HepG2 (cell line): ENCODE data around the gene CAMK1G. TPM values are rescaled to one million over a fixed set of nuclear protein-coding genes. Genes with fewer than 3 reads are reported as not detected.

ENCODE experiments used
- ATAC-seq: fragments of 200-7000 bp; cut with Tn5 transposase; 3 replicates; pipeline ENCODE4 v1.9.1; 2020; ENCODE audit warnings: mild to moderate bottlenecking, moderate library complexity
- BruUV-seq: library from RNA; stranded (reverse); fragments of 400-500 nt; replicated peaks from 2 replicates; lab custom pipeline; 2021; lab: Mats Ljungman, UMichigan
- CTCF ChIA-PET: fragments of 300-600 bp; formaldehyde crosslinking; extraction: SDS; loops from one replicate; lab custom pipeline; 2021; ENCODE audit warnings: low total read pairs, inconsistent platforms, low intra/inter-chr PET ratio; lab: Yijun Ruan, JAX
- POLR2A ChIA-PET: fragments of 350-600 bp; sonication (Branson Sonifier 250); formaldehyde crosslinking; loops from one replicate; lab custom pipeline; 2020; ENCODE audit warnings: antibody characterized with exemption, inconsistent platforms; lab: Yijun Ruan, JAX
- DNase-seq: peaks from one replicate; pipeline ENCODE4 v3.0.0-alpha.2; 2015; ENCODE audit warnings: low spot score
- FAIRE-seq: peaks from 3 replicates; lab custom pipeline; 2011; peaks lifted over from hg19 to GRCh38; lab: Jason Lieb, UNC
- H2AFZ ChIP-seq: one replicate; pipeline ENCODE4 v1.6.1; 2011; ENCODE audit warnings: low read length, inconsistent platforms
- H3K27ac ChIP-seq: fragments of 300-600 bp; 3 replicates; pipeline ENCODE4 v1.8.0; 2011; ENCODE audit warnings: mixed run types, mild to moderate bottlenecking, mixed read lengths, low read length, inconsistent platforms; ENCODE audit not compliant: insufficient read depth; ENCODE audit errors: extremely low read length
- H3K27me3 ChIP-seq, 2 experiments: fragments of 200-600 bp in 1 of 2; 2 replicates in 1 of 2; 3 replicates in 1 of 2; pipeline versions ENCODE4 v1.6.0 to v1.8.0; 2011; ENCODE audit warnings: low read length in 2 of 2, mild to moderate bottlenecking in 2 of 2, moderate library complexity in 2 of 2, inconsistent platforms in 1 of 2; ENCODE audit not compliant: insufficient read depth in 2 of 2, control insufficient read depth in 1 of 2
- H3K36me3 ChIP-seq, 2 experiments: fragments of 200-600 bp in 1 of 2; replicated peaks in 1 of 2; 2 replicates in 1 of 2; 3 replicates in 1 of 2; pipeline versions ENCODE4 v1.5.1 to v1.8.0; 2011; ENCODE audit warnings: low read length in 2 of 2, inconsistent platforms in 1 of 2; ENCODE audit not compliant: insufficient read depth in 2 of 2, control insufficient read depth in 1 of 2
- H3K4me1 ChIP-seq: 2 replicates; pipeline ENCODE4 v1.5.1; 2012; ENCODE audit warnings: low read length, inconsistent platforms; ENCODE audit not compliant: insufficient read depth
- H3K4me2 ChIP-seq: 2 replicates; pipeline ENCODE4 v1.6.0; 2011; ENCODE audit warnings: low read depth, low read length, inconsistent platforms
- H3K4me3 ChIP-seq, 3 experiments: fragments of 200-600 bp in 1 of 3; sonication (generic), shearing (Covaris generic) in 1 of 3; replicated peaks in 1 of 3; 2 replicates each; pipeline ENCODE4 v1.5.1; 2011 to 2016; ENCODE audit warnings: low read length in 3 of 3, inconsistent platforms in 2 of 3, low read depth in 2 of 3, mild to moderate bottlenecking in 2 of 3, control low read depth in 1 of 3, mixed read lengths in 1 of 3; ENCODE audit not compliant: insufficient read depth in 1 of 3
- H3K79me2 ChIP-seq: one replicate; pipeline ENCODE4 v1.6.1; 2011; ENCODE audit warnings: low read length, inconsistent platforms; ENCODE audit not compliant: insufficient read depth
- H3K9ac ChIP-seq: 2 replicates; pipeline ENCODE4 v1.6.0; 2011; ENCODE audit warnings: mild to moderate bottlenecking, low read depth, low read length, inconsistent platforms; ENCODE audit not compliant: insufficient read depth
- H3K9me3 ChIP-seq: 2 replicates; pipeline ENCODE4 v1.5.1; 2012; ENCODE audit warnings: mild to moderate bottlenecking, low read length
- H4K20me1 ChIP-seq: 2 replicates; pipeline ENCODE4 v1.6.0; 2011; ENCODE audit warnings: inconsistent platforms, mild to moderate bottlenecking, low read length, moderate library complexity; ENCODE audit not compliant: insufficient read depth
- DDIT3 ChIP-seq: sonication (generic); formaldehyde crosslinking; IDR thresholded peaks from 2 replicates; pipeline ENCODE4 v1.4.0; 2020; ENCODE audit warnings: mild to moderate bottlenecking, missing genetic modification reagents
- ELK4 ChIP-seq: sonication (generic); formaldehyde crosslinking; IDR thresholded peaks from 2 replicates; pipeline ENCODE4 v1.9.0; 2021; ENCODE audit warnings: missing genetic modification reagents, borderline replicate concordance
- EP300 ChIP-seq, 3 experiments: sonication (generic) in 1 of 3; formaldehyde crosslinking in 1 of 3; IDR thresholded peaks; 2 replicates each; pipeline versions ENCODE4 v1.5.1 to v1.6.1; 2011 to 2020; ENCODE audit warnings: low read depth in 2 of 3, low read length in 2 of 3, borderline replicate concordance in 1 of 3, improper control_type of control experiment in 1 of 3, mild to moderate bottlenecking in 1 of 3, missing genetic modification reagents in 1 of 3, moderate library complexity in 1 of 3
- HIVEP1 ChIP-seq: sonication (generic); formaldehyde crosslinking; IDR thresholded peaks from 2 replicates; pipeline ENCODE4 v1.4.0; 2020; ENCODE audit warnings: mild to moderate bottlenecking, missing genetic modification reagents
- KDM5A ChIP-seq: fragments of 200-600 bp; sonication (generic); IDR thresholded peaks from 2 replicates; pipeline ENCODE4 v1.7.0; 2018; ENCODE audit warnings: antibody characterized with exemption, mild to moderate bottlenecking, low read length, borderline replicate concordance
- MAFF ChIP-seq: IDR thresholded peaks from 2 replicates; pipeline ENCODE4 v1.6.1; 2011; ENCODE audit warnings: low read depth, low read length, improper control_type of control experiment
- MAFK ChIP-seq, 2 experiments: IDR thresholded peaks in 1 of 2; conservative IDR thresholded peaks in 1 of 2; 2 replicates each; pipeline ENCODE4 v1.6.1; 2011; ENCODE audit warnings: improper control_type of control experiment in 2 of 2, low read length in 2 of 2
- MBNL3 ChIP-seq: fragments of 250-450 bp; sonication (Bioruptor Pico); conservative IDR thresholded peaks from 2 replicates; pipeline ENCODE4 v1.8.0; 2022; ENCODE audit warnings: mild to moderate bottlenecking, inconsistent platforms
- PRMT3 ChIP-seq: sonication (generic); formaldehyde crosslinking; IDR thresholded peaks from 2 replicates; pipeline ENCODE4 v1.8.1; 2022; ENCODE audit warnings: low read depth, mild to moderate bottlenecking, moderate library complexity, missing genetic modification reagents, borderline replicate concordance
- SALL2 ChIP-seq: sonication (generic); formaldehyde crosslinking; IDR thresholded peaks from 2 replicates; pipeline ENCODE4 v1.8.1; 2023; ENCODE audit warnings: mild to moderate bottlenecking, missing genetic modification reagents, inconsistent platforms
- TBL1XR1 ChIP-seq: fragments of 150-350 bp; IDR thresholded peaks from 2 replicates; pipeline ENCODE4 v1.6.1; 2014; ENCODE audit warnings: borderline replicate concordance, low read length; ENCODE audit not compliant: partially characterized antibody
- ZEB1 ChIP-seq: IDR thresholded peaks from 2 replicates; pipeline ENCODE4 v1.6.1; 2012; ENCODE audit warnings: mild to moderate bottlenecking, low read depth, inconsistent platforms; ENCODE audit not compliant: insufficient replicate concordance
- ZFP1 ChIP-seq: IDR thresholded peaks from 2 replicates; pipeline ENCODE4 v1.6.1; 2016
- ZNF274 ChIP-seq: sonication (generic); formaldehyde crosslinking; IDR thresholded peaks from 2 replicates; pipeline ENCODE4 v1.5.1; 2020; ENCODE audit warnings: mild to moderate bottlenecking, missing genetic modification reagents
- ZNF292 ChIP-seq: sonication (generic); formaldehyde crosslinking; IDR thresholded peaks from 2 replicates; pipeline ENCODE4 v1.8.1; 2022; ENCODE audit warnings: mild to moderate bottlenecking, low read depth, missing genetic modification reagents, borderline replicate concordance
- ZNF460 ChIP-seq: sonication (generic); formaldehyde crosslinking; IDR thresholded peaks from 2 replicates; pipeline ENCODE4 v1.5.1; 2020; ENCODE audit warnings: missing genetic modification reagents, mild to moderate bottlenecking, borderline replicate concordance
- ZNF710 ChIP-seq: sonication (generic); formaldehyde crosslinking; IDR thresholded peaks from 2 replicates; pipeline ENCODE4 v1.5.0; 2020; ENCODE audit warnings: mild to moderate bottlenecking, missing genetic modification reagents, borderline replicate concordance
- ZNF768 ChIP-seq: sonication (generic); formaldehyde crosslinking; IDR thresholded peaks from 2 replicates; pipeline ENCODE4 v1.4.0; 2020; ENCODE audit warnings: missing genetic modification reagents
- WGBS: methylation state at CpG from one replicate; pipeline ENCODE4 v1.1.6; 2017; ENCODE audit warnings: low lambda C conversion rate; 5-methylcytosine and 5-hydroxymethylcytosine counted together
- in situ Hi-C: cut with HindIII; loops from 2 replicates; pipeline ENCODE4 v1.10.0; 2017; ENCODE audit warnings: low pct_unique_long_range_greater_than_20kb; ENCODE audit not compliant: extremely low pct_ligation_motif_present
- intact Hi-C: fragments of 100-400 bp; cut with micrococcal nuclease; formaldehyde crosslinking; loops from one replicate; pipeline ENCODE4 v1.10.0; 2022; ENCODE audit not compliant: unreplicated experiment
- polyA plus RNA-seq, 8 experiments: library from polyadenylated mRNA; depleted of rRNA in 3 of 8; stranded (reverse) in 7 of 8; unstranded in 1 of 8; fragments of >200 nt; fragmentation: Illumina TruSeq in 4 of 8; extraction: Trizol in 4 of 8; gene quantifications; 2 replicates each; pipeline versions ENCODE4 v1.2.1 to v1.2.3, GENCODE V29; 2011 to 2016; ENCODE audit warnings: low read depth in 4 of 8, missing spikeins in 1 of 8, mixed read lengths in 1 of 8; ENCODE audit not compliant: insufficient read depth in 1 of 8
- total RNA-seq, 5 experiments: library from RNA; depleted of rRNA; stranded (reverse); fragments of >200 nt; fragmentation: Illumina TruSeq; extraction: Trizol; gene quantifications; 2 replicates each; pipeline ENCODE4 v1.2.3, GENCODE V29; 2016; ENCODE audit warnings: low read depth in 1 of 5
- TF ChIP-seq, protein P1 (sequence below): sonication (generic); formaldehyde crosslinking; IDR thresholded peaks from 2 replicates; pipeline ENCODE4 v1.8.0; 2022; ENCODE audit warnings: mild to moderate bottlenecking, missing genetic modification reagents

The CAMK1G gene
- total and polyA plus RNA-seq, 2 of the 13 experiments (the other 11 are each of a cell fraction or from before 2014, with no cell fraction given): not detected

DNA sequence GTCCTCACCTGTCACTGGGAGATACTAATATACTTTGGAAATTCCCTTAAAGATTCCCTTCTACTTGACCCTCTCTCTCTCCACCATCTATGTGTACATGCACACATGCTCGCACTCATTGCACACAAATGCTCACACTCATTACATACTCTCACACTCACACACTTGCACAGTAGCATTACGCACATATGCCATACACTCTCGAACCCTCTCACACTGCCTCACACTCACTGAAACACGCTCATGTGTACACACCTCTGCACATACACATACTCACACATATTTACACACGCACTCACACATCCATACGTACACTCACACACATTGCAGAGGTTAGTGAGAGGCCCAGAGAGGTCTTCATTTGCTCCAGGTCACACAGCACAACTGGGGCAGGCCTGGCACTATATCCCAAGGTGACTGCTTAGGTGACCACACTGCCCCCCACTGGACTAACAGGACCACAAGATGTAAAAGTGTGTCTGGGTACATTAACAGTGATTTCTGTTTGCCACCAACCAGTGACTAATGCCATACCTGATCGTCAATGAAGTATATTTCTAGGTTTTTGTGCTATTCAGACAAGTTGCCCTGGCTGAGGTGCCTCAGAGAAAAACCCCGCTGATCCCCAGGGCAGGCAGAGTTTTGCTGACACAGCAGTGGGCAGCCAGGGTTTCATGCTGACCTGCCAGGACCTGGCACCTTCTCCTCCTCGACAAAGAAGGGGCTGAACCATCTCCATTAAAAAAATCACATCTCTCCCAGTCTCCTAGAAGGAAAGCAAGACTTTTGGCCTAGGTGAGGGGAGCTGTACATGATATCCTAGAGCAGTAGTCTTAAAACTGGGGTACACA, 28.5 kb upstream of the CAMK1G start:
- H4K20me1 ChIP-seq: no peaks in the 10 kb centered on the region
- POLR2A ChIA-PET: no interaction called here
- H3K4me1 ChIP-seq: no peaks in the 10 kb centered on the region
- 34% methylated on average over 9 of the region's 9 CpGs for WGBS
- in situ Hi-C loops (no loop called here), intact Hi-C loops (no loop called here)
- H3K79me2 ChIP-seq: no peaks in the 10 kb centered on the region
- DNase-seq (no peak), FAIRE-seq (no peak), ATAC-seq (no peak)
- H3K4me2 ChIP-seq: no peak overlapping the region
- BruUV-seq: no TSS peak
- no peak overlapping the region for H3K4me3 ChIP-seq
- no peak overlapping the region for H3K27ac ChIP-seq
- H3K27me3 ChIP-seq: no peaks in the 10 kb centered on the region
- H3K36me3 ChIP-seq: no peaks in the 10 kb centered on the region
- H3K9ac ChIP-seq: no peak overlapping the region
- H2AFZ ChIP-seq: no peak overlapping the region
- CTCF ChIA-PET: no interaction called here
- TF ChIP-seq HIVEP1 (CRISPR knock-in tag) (no peak), ZNF710 (CRISPR knock-in tag) (no peak), PRMT3 (CRISPR knock-in tag) (no peak), KDM5A (no peak), DDIT3 (CRISPR knock-in tag) (no peak), ZEB1 (no peak), ZFP1 (no peak), MAFF (peak; percentile 65), ZNF274 (CRISPR knock-in tag) (no peak), ZNF768 (CRISPR knock-in tag) (peak; percentile 55; the same call in 1 of the 2 replicates), ZNF460 (CRISPR knock-in tag) (no peak), MBNL3 (no peak), EP300 (IDR thresholded peaks at IDR 0.05; ENCODE audit: low read depth in 2 of 2, low read length in 2 of 2) (no peak), EP300 (CRISPR knock-in tag; IDR thresholded peaks at IDR 0.05; ENCODE audit: borderline replicate concordance) (no peak), SALL2 (no peak), ZNF292 (CRISPR knock-in tag) (no peak), TBL1XR1 (no peak), ELK4 (CRISPR knock-in tag) (no peak), MAFK (conservative IDR thresholded peaks at IDR 0.05 in 1 of 2, IDR thresholded peaks at IDR 0.05 in 1 of 2; ENCODE audit: low read length in 2 of 2) (peak; percentile 61 to 87)
- TF ChIP-seq, protein P1, sequence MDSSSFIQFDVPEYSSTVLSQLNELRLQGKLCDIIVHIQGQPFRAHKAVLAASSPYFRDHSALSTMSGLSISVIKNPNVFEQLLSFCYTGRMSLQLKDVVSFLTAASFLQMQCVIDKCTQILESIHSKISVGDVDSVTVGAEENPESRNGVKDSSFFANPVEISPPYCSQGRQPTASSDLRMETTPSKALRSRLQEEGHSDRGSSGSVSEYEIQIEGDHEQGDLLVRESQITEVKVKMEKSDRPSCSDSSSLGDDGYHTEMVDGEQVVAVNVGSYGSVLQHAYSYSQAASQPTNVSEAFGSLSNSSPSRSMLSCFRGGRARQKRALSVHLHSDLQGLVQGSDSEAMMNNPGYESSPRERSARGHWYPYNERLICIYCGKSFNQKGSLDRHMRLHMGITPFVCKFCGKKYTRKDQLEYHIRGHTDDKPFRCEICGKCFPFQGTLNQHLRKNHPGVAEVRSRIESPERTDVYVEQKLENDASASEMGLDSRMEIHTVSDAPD (CRISPR knock-in tag): no peak
- H3K9me3 ChIP-seq: no peaks in the 10 kb centered on the region
